Activated naive CD8-positive, alpha-beta T cell treated with anti-CD3 and anti-CD28 coated beads, Interleukin-2, amount 50 U/mL, for 24 hours (primary cell): ENCODE measurements around the gene CLIP2.

Source experiments
- ATAC-seq: fragments of 150-1000 bp; cut with Tn5 transposase; one replicate; pipeline ENCODE4 v1.10.0; 2021
- DNase-seq: peaks from one replicate; pipeline ENCODE4 v3.0.0; 2021
- H3K27ac Mint-ChIP-seq: one replicate; pipeline ENCODE4 v1.8.0; 2021; ENCODE audit warnings: mild to moderate bottlenecking, mixed read lengths
- H3K27me3 Mint-ChIP-seq: one replicate; pipeline ENCODE4 v1.8.0; 2021; ENCODE audit warnings: mixed read lengths
- H3K36me3 Mint-ChIP-seq: one replicate; pipeline ENCODE4 v1.8.0; 2021; ENCODE audit warnings: low read depth, mixed read lengths
- H3K4me1 Mint-ChIP-seq: one replicate; pipeline ENCODE4 v1.8.0; 2021; ENCODE audit warnings: mixed read lengths
- H3K4me3 Mint-ChIP-seq: one replicate; pipeline ENCODE4 v1.8.0; 2021; ENCODE audit warnings: mild to moderate bottlenecking, moderate library complexity, mixed read lengths
- H3K9me3 Mint-ChIP-seq: one replicate; pipeline ENCODE4 v1.8.0; 2021; ENCODE audit warnings: mixed read lengths

Gene CLIP2

GRCh38 chr7:74262639-74263398 is 26.4 kb upstream of the CLIP2 start:
- no peaks in the 10 kb centered on the region for H3K36me3 Mint-ChIP-seq
- H3K4me3 Mint-ChIP-seq, result no peak overlapping the region
- H3K9me3 Mint-ChIP-seq, result no peaks in the 10 kb centered on the region
- DNase-seq, result no peak
- no peak for ATAC-seq
- H3K4me1 Mint-ChIP-seq, result no peaks in the 10 kb centered on the region
- no peaks in the 10 kb centered on the region for H3K27me3 Mint-ChIP-seq
- H3K27ac Mint-ChIP-seq, result no peak overlapping the region

GRCh38 chr7:74263399-74264120 is 25.6 kb upstream of the CLIP2 start:
- Mint-ChIP-seq H3K27me3 (peaks cover 4% of the 10 kb centered on the region), H3K27ac (no peak overlapping the region)

GRCh38 chr7:74266191-74266963 is 22.8 kb upstream of the CLIP2 start:
- Mint-ChIP-seq H3K36me3 (no peaks in the 10 kb centered on the region), H3K9me3 (no peaks in the 10 kb centered on the region), H3K4me3 (no peak overlapping the region), H3K27me3 (peaks cover 6% of the 10 kb centered on the region), H3K4me1 (peaks cover 2% of the 10 kb centered on the region), H3K27ac (no peak overlapping the region)
- no peak for DNase-seq
- no peak for ATAC-seq

More at GRCh38 chr7:74263399-74264120, 25.6 kb upstream of the CLIP2 start:
- DNase-seq (no peak), ATAC-seq (peak; percentile 15)
- no peaks in the 10 kb centered on the region for H3K4me1 Mint-ChIP-seq
- no peak overlapping the region for H3K4me3 Mint-ChIP-seq
- H3K9me3 Mint-ChIP-seq, result no peaks in the 10 kb centered on the region
- H3K36me3 Mint-ChIP-seq, result no peaks in the 10 kb centered on the region

DNA sequence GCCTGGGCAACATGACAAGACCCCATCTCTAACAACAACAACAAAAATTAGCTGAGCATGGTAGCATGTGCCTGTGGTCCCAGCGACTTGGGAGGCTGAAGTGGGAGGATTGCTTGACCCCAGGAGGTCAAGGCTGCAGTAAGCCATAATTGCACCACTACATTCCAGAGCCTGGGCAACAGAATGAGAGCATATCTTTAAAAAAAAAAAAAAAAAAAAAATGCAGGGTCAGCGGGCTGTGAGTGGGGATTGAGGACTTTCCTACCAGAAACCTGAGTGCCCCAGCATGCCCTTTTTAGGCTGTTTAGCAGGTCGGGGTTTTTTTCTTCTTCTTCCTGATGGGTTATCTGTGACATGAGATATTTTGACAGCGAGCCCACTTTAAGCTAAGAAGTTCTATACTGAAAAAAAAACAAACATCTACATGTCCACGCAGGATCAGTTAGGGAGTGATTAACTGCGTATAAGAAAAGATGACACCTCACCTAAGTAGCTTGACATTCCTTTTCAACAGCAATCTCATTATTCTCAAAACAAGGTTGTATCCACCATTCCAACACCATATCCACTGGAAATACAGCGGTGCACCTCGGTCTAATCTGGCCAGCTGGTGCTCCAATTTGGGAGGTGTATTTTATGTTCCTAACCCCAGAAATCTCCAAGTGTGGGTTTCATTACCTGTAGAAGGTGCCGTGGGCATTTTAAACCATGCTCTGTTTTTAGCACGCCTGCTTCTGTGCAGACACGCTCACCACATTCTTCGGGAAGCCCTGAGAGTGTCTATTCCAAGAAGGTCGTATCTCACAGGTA is 21.2 kb upstream of the CLIP2 start:
- Mint-ChIP-seq H3K27ac (no peak overlapping the region), H3K4me3 (no peak overlapping the region)
- DNase-seq, result no peak

DNA sequence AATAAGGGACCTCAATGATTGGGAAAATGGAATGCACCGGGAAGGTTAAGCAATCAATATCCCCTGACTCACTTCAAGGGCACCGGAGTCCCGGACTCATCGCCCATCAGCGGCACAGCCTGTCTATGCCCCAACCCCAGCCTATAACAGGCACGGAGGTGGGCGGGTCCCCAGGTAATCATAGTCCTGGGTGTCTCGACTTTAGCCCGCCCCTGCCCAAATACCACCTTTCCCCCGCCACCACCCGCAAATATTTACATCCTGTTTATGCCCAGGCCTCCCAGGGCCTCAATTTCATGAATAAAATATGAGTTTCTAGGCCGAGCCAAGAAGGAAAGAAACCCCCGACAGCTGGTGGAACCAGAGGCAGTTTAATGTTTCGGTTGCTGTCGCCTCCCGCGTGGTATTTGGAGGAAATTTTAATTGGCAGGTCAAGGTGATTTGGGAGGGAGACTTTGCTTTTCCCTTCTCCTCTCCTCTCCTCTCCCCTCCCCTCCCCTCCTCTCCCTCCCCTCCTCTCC is 19.4 kb upstream of the CLIP2 start:
- Mint-ChIP-seq H3K27me3 (peaks cover 8% of the 10 kb centered on the region), H3K27ac (no peak overlapping the region), H3K9me3 (no peaks in the 10 kb centered on the region), H3K36me3 (no peaks in the 10 kb centered on the region), H3K4me3 (peak overlapping the region; percentile 70), H3K4me1 (peaks cover 16% of the 10 kb centered on the region)
- peak; percentile 67 for ATAC-seq
- DNase-seq, result peak; percentile 47

More for the DNA sequence above, 21.2 kb upstream of the CLIP2 start:
- Mint-ChIP-seq H3K9me3 (no peaks in the 10 kb centered on the region), H3K36me3 (no peaks in the 10 kb centered on the region), H3K4me1 (peaks cover 14% of the 10 kb centered on the region), H3K27me3 (peaks cover 8% of the 10 kb centered on the region)
- ATAC-seq, result no peak

GRCh38 chr7:74271742-74272141 is 17.5 kb upstream of the CLIP2 start:
- Mint-ChIP-seq H3K4me3 (no peak overlapping the region), H3K4me1 (peaks cover 16% of the 10 kb centered on the region), H3K27ac (no peak overlapping the region), H3K36me3 (no peaks in the 10 kb centered on the region), H3K9me3 (no peaks in the 10 kb centered on the region), H3K27me3 (peaks cover 8% of the 10 kb centered on the region)
- no peak for ATAC-seq
- DNase-seq, result no peak

DNA sequence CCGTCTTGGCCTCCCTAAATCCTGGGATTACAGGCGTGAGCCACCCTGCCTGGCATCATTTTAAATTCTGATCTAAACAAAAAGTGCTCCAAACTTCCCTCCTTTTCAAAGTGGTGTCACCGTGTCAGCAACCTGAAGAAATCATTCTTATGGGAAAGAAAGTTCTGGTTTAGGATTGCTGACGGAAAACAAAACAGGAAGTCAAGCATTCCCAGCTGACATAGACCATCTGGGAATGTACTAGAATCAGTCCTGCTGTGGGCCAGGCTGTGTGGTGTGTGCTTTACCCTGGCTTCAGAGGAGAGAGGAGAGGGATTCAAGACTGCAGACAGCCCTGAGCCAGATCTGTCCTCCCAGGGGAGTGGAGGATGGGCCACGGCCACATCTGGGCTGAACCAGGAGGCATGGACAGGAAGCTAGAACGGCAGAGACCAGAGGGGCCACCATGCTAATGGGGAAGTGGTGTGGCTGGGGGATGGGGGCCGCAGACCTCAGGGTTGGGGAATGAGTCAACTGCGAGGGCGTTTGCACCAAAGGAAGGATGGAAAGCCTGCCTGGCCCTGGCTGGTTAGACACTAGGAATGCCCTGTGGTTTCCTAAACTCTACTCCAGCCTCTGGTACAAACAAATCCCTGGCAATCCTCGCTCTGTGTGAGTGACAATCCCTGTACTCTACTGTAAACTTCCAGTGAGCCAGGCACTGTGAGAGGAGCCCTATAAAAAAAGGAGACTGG is 16.7 kb upstream of the CLIP2 start:
- no peaks in the 10 kb centered on the region for H3K36me3 Mint-ChIP-seq
- ATAC-seq, result peak; percentile 51
- DNase-seq, result peak; percentile 58
- no peak overlapping the region for H3K4me3 Mint-ChIP-seq
- peaks cover 8% of the 10 kb centered on the region for H3K27me3 Mint-ChIP-seq
- peaks cover 16% of the 10 kb centered on the region for H3K4me1 Mint-ChIP-seq
- no peak overlapping the region for H3K27ac Mint-ChIP-seq
- no peaks in the 10 kb centered on the region for H3K9me3 Mint-ChIP-seq

DNA sequence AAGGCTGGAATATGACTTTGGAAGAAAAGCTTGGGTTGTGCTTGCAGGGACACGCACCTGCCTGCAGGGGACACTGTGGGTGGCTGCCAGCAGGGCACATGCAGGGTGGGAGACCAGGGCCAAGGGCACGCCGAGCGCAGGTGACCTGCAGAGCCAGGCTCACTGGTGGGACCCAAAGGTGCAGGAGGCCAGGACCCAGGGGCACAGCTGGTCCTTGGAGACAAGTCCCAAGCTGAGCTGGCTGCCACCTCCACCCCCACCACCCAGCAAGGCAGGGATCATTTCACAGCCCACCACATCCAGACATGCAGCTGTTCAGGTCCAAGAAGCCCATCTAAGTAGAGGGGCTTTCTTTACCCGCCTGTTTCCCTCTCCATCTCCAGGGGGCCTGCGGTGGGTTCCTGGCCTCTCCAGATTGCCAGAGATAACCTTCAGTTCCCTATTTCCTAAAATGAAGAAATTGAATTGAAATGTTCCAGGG is 13.8 kb upstream of the CLIP2 start:
- H3K4me3 Mint-ChIP-seq, result no peak overlapping the region
- H3K27me3 Mint-ChIP-seq, result peaks cover 4% of the 10 kb centered on the region
- H3K27ac Mint-ChIP-seq, result no peak overlapping the region
- H3K4me1 Mint-ChIP-seq, result peaks cover 25% of the 10 kb centered on the region
- ATAC-seq (no peak), DNase-seq (peak; percentile 22)
- no peaks in the 10 kb centered on the region for H3K36me3 Mint-ChIP-seq
- no peaks in the 10 kb centered on the region for H3K9me3 Mint-ChIP-seq

DNA sequence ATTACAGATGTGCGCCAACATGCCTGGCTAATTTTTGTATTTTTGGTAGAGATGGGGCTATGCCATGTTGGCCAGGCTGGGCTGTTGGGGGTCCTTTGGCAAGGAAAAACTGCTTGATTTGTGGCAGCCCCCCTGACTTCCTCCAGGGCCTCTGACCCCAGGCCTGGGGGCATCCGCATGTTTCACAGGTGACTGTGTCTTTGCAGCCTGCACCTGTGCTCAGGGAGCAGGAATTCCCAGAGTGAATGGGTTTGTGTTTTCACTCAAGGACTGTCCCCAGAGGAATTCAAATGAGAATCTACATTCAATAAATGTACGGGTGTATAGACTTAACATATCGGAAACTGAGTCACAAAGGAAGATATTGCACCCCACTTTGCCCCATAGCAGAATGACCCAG is 11.6 kb upstream of the CLIP2 start:
- DNase-seq, result no peak

DNA sequence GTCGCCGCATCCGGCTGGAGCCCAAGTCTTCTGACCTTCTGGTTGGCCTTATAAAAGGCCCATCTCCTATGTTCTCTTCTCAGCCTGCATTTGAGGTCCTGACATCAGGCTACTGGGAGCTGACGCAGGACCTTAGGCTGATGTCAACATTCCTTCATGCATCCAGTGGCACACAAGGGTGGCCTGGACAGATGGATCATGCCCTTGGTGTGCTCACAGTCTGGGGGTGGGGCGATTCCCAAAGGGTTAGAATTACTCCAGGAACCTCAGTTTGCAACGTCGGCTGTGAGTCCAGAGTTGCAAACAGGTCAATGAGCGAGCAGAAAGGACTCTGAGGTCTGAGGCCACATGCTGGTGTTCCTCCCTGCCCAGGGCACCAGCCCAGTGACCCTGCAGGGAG is 8.2 kb upstream of the CLIP2 start:
- no peak overlapping the region for H3K27ac Mint-ChIP-seq
- no peak overlapping the region for H3K4me3 Mint-ChIP-seq
- H3K27me3 Mint-ChIP-seq, result peaks cover 3% of the 10 kb centered on the region
- DNase-seq (no peak), ATAC-seq (no peak)
- peaks cover 18% of the 10 kb centered on the region for H3K4me1 Mint-ChIP-seq
- H3K9me3 Mint-ChIP-seq, result no peaks in the 10 kb centered on the region
- H3K36me3 Mint-ChIP-seq, result no peaks in the 10 kb centered on the region

More for the DNA sequence above, 11.6 kb upstream of the CLIP2 start:
- Mint-ChIP-seq H3K4me1 (peaks cover 18% of the 10 kb centered on the region), H3K27ac (no peak overlapping the region), H3K27me3 (no peaks in the 10 kb centered on the region), H3K9me3 (no peaks in the 10 kb centered on the region), H3K4me3 (no peak overlapping the region), H3K36me3 (no peaks in the 10 kb centered on the region)
- ATAC-seq, result no peak

DNA sequence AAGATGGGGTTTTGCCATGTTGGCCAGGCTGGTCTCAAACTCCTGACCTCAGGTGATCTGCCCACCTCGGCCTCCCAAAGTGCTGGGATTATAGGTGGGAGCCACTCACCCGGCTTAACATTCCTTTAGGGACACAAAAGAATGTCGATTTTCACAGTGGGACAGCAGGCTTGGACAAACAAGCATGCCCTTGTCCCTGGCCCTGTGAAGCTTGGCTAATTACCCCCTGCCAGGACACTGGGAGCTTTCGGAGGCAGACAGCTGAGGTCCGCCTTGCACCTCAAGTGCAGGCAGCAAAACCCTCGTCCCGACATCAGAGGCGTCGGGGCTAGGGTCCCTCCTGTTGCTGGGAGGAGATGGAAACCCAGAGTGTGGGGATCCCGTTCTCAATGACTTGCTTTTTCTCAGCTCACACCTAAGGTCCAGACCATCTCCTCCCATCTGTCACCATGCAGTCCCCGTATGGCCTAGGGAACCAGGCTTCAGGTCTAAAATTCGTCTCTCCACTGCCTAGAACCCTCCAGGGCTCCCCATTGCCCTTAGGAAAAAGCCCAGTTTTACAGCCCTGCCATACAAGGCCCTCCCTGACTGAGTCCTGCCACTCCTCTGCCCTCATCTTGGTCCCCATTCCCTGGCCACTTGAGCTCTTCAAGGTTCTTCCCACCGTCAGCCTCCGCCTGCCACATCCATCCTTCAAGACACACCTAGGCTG is 6.3 kb upstream of the CLIP2 start:
- DNase-seq, result no peak
- Mint-ChIP-seq H3K27me3 (peaks cover 8% of the 10 kb centered on the region), H3K27ac (no peak overlapping the region), H3K9me3 (no peaks in the 10 kb centered on the region), H3K4me1 (peaks cover 25% of the 10 kb centered on the region), H3K36me3 (no peaks in the 10 kb centered on the region), H3K4me3 (no peak overlapping the region)
- no peak for ATAC-seq

- Mint-ChIP-seq H3K27me3 (peaks cover 18% of the 10 kb centered on the region), H3K36me3 (no peaks in the 10 kb centered on the region), H3K27ac (no peak overlapping the region), H3K9me3 (no peaks in the 10 kb centered on the region), H3K4me1 (peaks cover 35% of the 10 kb centered on the region), H3K4me3 (no peak overlapping the region)
- ATAC-seq (no peak), DNase-seq (no peak)
Observed at GRCh38 chr7:74283858-74284447, 5.3 kb upstream of the CLIP2 start.
